ENCODE measurements around the gene PEX12. TPM values are rescaled to one million over a fixed set of nuclear protein-coding genes. Genes with fewer than 3 reads are reported as not detected.
"Not testable (repeated sequence)": the region's sequence is repeated elsewhere in the genome, so short reads cannot be mapped to it uniquely, and the experiment has no call there.

The PEX12 gene
- total RNA-seq, 1 experiment from 2014 or later, result 5.2 TPM

- Mint-ChIP-seq H3K27ac (0 out of 2 replicates have a peak overlapping the region, but pooled peaks have one; percentile 25), H3K4me3 (peak overlapping the region; percentile 97), H3K9me3 (no peaks in the 10 kb centered on the region), H3K4me1 (peaks cover 13% of the 10 kb centered on the region), H3K27me3 (ENCODE audit: low read depth) (peaks cover 38% of the 10 kb centered on the region), H3K36me3 (no peaks in the 10 kb centered on the region)
- ChIA-PET POLR2A (interaction anchor here (0.6 to 2.4 kb wide), 5 partner anchors 12 to 447 kb away, joined by 4 to 13 read pairs (median 5); partner anchors contain the start of gene PEX12), CTCF (interaction anchor here (0.6 to 2.0 kb wide), 4 partner anchors 12 to 324 kb away, joined by 3 to 7 read pairs (median 5); partner anchors contain the start of gene PEX12)
- TF ChIP-seq JAZF1 (CRISPR knock-in tag; IDR thresholded peaks at IDR 0.05), result no peak
- TF ChIP-seq ZNF512 (CRISPR knock-in tag; IDR thresholded peaks at IDR 0.05; ENCODE audit: borderline replicate concordance), result no peak
- TF ChIP-seq OVOL2 (CRISPR knock-in tag; IDR thresholded peaks at IDR 0.05; ENCODE audit: borderline replicate concordance), result no peak
- no peak for TF ChIP-seq ATF1 (CRISPR knock-in tag; IDR thresholded peaks at IDR 0.05)
- no peak for TF ChIP-seq ETV6 (CRISPR knock-in tag; IDR thresholded peaks at IDR 0.05)
- TF ChIP-seq MXD4 (CRISPR knock-in tag; IDR thresholded peaks at IDR 0.05; ENCODE audit: borderline replicate concordance), result no peak
- TF ChIP-seq HMGXB4 (CRISPR knock-in tag; IDR thresholded peaks at IDR 0.05), result no peak
- no peak for TF ChIP-seq TEAD4 (CRISPR knock-in tag; IDR thresholded peaks at IDR 0.05)
- no peak for TF ChIP-seq ESRRA (CRISPR knock-in tag; IDR thresholded peaks at IDR 0.05; ENCODE audit: borderline replicate concordance)
- TF ChIP-seq MYBL2 (CRISPR knock-in tag; IDR thresholded peaks at IDR 0.05), result no peak
- TF ChIP-seq ELF4 (CRISPR knock-in tag; IDR thresholded peaks at IDR 0.05; ENCODE audit: low read depth), result no peak
- DNase-seq (ENCODE audit: low spot score) (no peak), ATAC-seq (no peak)
These were observed 11.4 kb downstream of the PEX12 start for GRCh38 chr17:35566968-35567367.

- H3K4me3 Mint-ChIP-seq; DNase-seq (ENCODE audit: low spot score); H3K9me3 Mint-ChIP-seq; H3K36me3 Mint-ChIP-seq; H3K4me1 Mint-ChIP-seq; ATAC-seq; POLR2A ChIA-PET; H3K27ac Mint-ChIP-seq: not testable (repeated sequence)
- H3K27me3 Mint-ChIP-seq (ENCODE audit: low read depth), result peaks cover 47% of the 10 kb centered on the region
- CTCF ChIA-PET, result interaction anchor here (0.8 to 1.5 kb wide), 2 partner anchors 16 to 34 kb away, joined by 4 to 5 read pairs; partner anchors contain the start of gene PEX12
These were observed 15.2 kb downstream of the PEX12 start for GRCh38 chr17:35563181-35563580.

GRCh38 chr17:35560703-35561102, 17.7 kb downstream of the PEX12 start, which contains the start of gene SLFN14:
Gene SLFN14 (minus strand): TSS chr17:35560819. CDS start chr17:35558062, 2,757 bp downstream.
- TF ChIP-seq CREB1 (CRISPR knock-in tag; IDR thresholded peaks at IDR 0.05), result no peak
- no peak for TF ChIP-seq PRDM15 (CRISPR knock-in tag; IDR thresholded peaks at IDR 0.05)
- TF ChIP-seq ZNF138 (CRISPR knock-in tag; conservative IDR thresholded peaks at IDR 0.05), result no peak
- no peak for TF ChIP-seq ZNF425 (CRISPR knock-in tag; conservative IDR thresholded peaks at IDR 0.05)
- Mint-ChIP-seq H3K27me3 (ENCODE audit: low read depth) (peaks cover 42% of the 10 kb centered on the region), H3K4me3 (no peak within 1 kb of the TSS), H3K36me3 (no peaks in the 10 kb centered on the region), H3K27ac (no peak within 1 kb of the TSS), H3K9me3 (no peaks in the 10 kb centered on the region), H3K4me1 (no peaks in the 10 kb centered on the region)
- ChIA-PET POLR2A (no interaction called here), CTCF (no interaction called here)
- ATAC-seq (no peak), DNase-seq (ENCODE audit: low spot score) (no peak)
